Liver (tissue), 9 donors: ENCODE data around the gene JPH3. TPM values are rescaled to one million over a fixed set of nuclear protein-coding genes. Genes with fewer than 3 reads are reported as not detected.

Experiments
- DNase-seq: peaks from one replicate; pipeline ENCODE4 v3.0.0-alpha.2; 2017; ENCODE audit warnings: low spot score
- H3K27ac ChIP-seq, 2 donors: one replicate each; pipeline ENCODE4 v1.7.0; 2013; ENCODE audit warnings: inconsistent platforms in 2 of 2, low read length in 2 of 2, control low read depth in 1 of 2, low read depth in 1 of 2, mild to moderate bottlenecking in 1 of 2
- H3K27me3 ChIP-seq, 4 donors: one replicate each; pipeline versions ENCODE4 v1.6.1 to v1.7.0; 2013; ENCODE audit warnings: low read length in 3 of 4, inconsistent platforms in 1 of 4, mild to moderate bottlenecking in 1 of 4, moderate library complexity in 1 of 4; ENCODE audit not compliant: control insufficient read depth in 4 of 4, insufficient read depth in 4 of 4
- H3K36me3 ChIP-seq, 4 donors: one replicate each; pipeline versions ENCODE4 v1.6.1 to v1.7.0; 2013; ENCODE audit warnings: low read length in 3 of 4, mild to moderate bottlenecking in 3 of 4, low read depth in 1 of 4, moderate library complexity in 1 of 4; ENCODE audit not compliant: control insufficient read depth in 4 of 4, insufficient read depth in 3 of 4
- H3K4me1 ChIP-seq, 4 donors: one replicate each; pipeline versions ENCODE4 v1.6.1 to v1.7.0; 2013; ENCODE audit warnings: low read length in 3 of 4, mild to moderate bottlenecking in 3 of 4, moderate library complexity in 1 of 4; ENCODE audit not compliant: control insufficient read depth in 4 of 4, insufficient read depth in 4 of 4
- H3K4me3 ChIP-seq, 3 donors: one replicate each; pipeline versions ENCODE4 v1.6.1 to v1.7.0; 2013; ENCODE audit warnings: low read length in 3 of 3, control low read depth in 1 of 3, low read depth in 1 of 3, mild to moderate bottlenecking in 1 of 3
- H3K9ac ChIP-seq, 2 donors: one replicate each; pipeline ENCODE4 v1.7.0; 2013; ENCODE audit warnings: low read length in 2 of 2, mild to moderate bottlenecking in 2 of 2, moderate library complexity in 2 of 2, control low read depth in 1 of 2, low read depth in 1 of 2
- H3K9me3 ChIP-seq, 4 donors: one replicate each; pipeline versions ENCODE4 v1.6.1 to v1.7.0; 2013; ENCODE audit warnings: low read length in 3 of 4; ENCODE audit not compliant: control insufficient read depth in 4 of 4
- CTCF ChIP-seq: fragments of 150-350 bp; IDR thresholded peaks from 2 replicates; pipeline ENCODE4 v1.5.1; 2017; ENCODE audit warnings: improper control_type of control experiment, low read depth, low read length; ENCODE audit not compliant: missing input control
- EGR1 ChIP-seq, 2 donors: IDR thresholded peaks; 2 replicates each; pipeline ENCODE4 v1.6.1; 2016 to 2018; ENCODE audit warnings: antibody characterized with exemption in 2 of 2, low read depth in 2 of 2
- FOXA1 ChIP-seq: IDR thresholded peaks from 2 replicates; pipeline ENCODE4 v1.6.1; 2016; ENCODE audit warnings: antibody characterized with exemption
- FOXA2 ChIP-seq: IDR thresholded peaks from 2 replicates; pipeline ENCODE4 v1.6.1; 2016; ENCODE audit warnings: antibody characterized with exemption
- GABPA ChIP-seq, 2 donors: IDR thresholded peaks in 1 of 2; conservative IDR thresholded peaks in 1 of 2; 2 replicates each; pipeline ENCODE4 v1.6.1; 2016; ENCODE audit warnings: antibody characterized with exemption in 2 of 2, mild to moderate bottlenecking in 1 of 2, moderate library complexity in 1 of 2
- HNF4A ChIP-seq, 2 donors: conservative IDR thresholded peaks; 2 replicates each; pipeline ENCODE4 v1.6.1; 2016; ENCODE audit warnings: antibody characterized with exemption in 2 of 2, mild to moderate bottlenecking in 2 of 2
- HNF4G ChIP-seq: IDR thresholded peaks from 2 replicates; pipeline ENCODE4 v1.6.1; 2016; ENCODE audit warnings: antibody characterized with exemption
- JUND ChIP-seq, 2 donors: IDR thresholded peaks; 2 replicates each; pipeline ENCODE4 v1.6.1; 2016; ENCODE audit warnings: antibody characterized with exemption in 2 of 2
- MAX ChIP-seq: IDR thresholded peaks from 2 replicates; pipeline ENCODE4 v1.6.1; 2016; ENCODE audit warnings: antibody characterized with exemption
- NR2F2 ChIP-seq: IDR thresholded peaks from 2 replicates; pipeline ENCODE4 v1.6.1; 2016; ENCODE audit warnings: antibody characterized with exemption
- RAD21 ChIP-seq, 2 donors: IDR thresholded peaks; 2 replicates each; pipeline ENCODE4 v1.6.1; 2016; ENCODE audit warnings: antibody characterized with exemption in 2 of 2, mild to moderate bottlenecking in 2 of 2
- RXRA ChIP-seq, 2 donors: IDR thresholded peaks; 2 replicates each; pipeline ENCODE4 v1.6.1; 2017 to 2018; ENCODE audit warnings: antibody characterized with exemption in 2 of 2, mild to moderate bottlenecking in 1 of 2
- SP1 ChIP-seq: IDR thresholded peaks from 2 replicates; pipeline ENCODE4 v1.6.1; 2018; ENCODE audit warnings: antibody characterized with exemption, mild to moderate bottlenecking
- TAF1 ChIP-seq: conservative IDR thresholded peaks from 2 replicates; pipeline ENCODE4 v1.6.1; 2016; ENCODE audit warnings: antibody characterized with exemption, mild to moderate bottlenecking
- YY1 ChIP-seq: IDR thresholded peaks from 2 replicates; pipeline ENCODE4 v1.6.1; 2016; ENCODE audit warnings: antibody characterized with exemption, mild to moderate bottlenecking
- WGBS: extraction: QIAGEN DNeasy Blood & Tissue Kit; methylation state at CpG from one replicate; pipeline ENCODE4 v1.1.7; 2013; 5-methylcytosine and 5-hydroxymethylcytosine counted together
- polyA plus RNA-seq, 2 donors: library from polyadenylated mRNA; stranded (reverse) in 1 of 2; unstranded in 1 of 2; fragments of 200-250 nt in 1 of 2; fragments of >200 nt in 1 of 2; fragmentation: Nextera tagmentation in 1 of 2; extraction: Ambion mirVana in 1 of 2; gene quantifications; one replicate each; pipeline versions ENCODE4 v1.2.1 to v1.2.3, GENCODE V29; 2013 to 2015
- total RNA-seq, 2 donors: library from RNA; depleted of rRNA; stranded (reverse); fragments of >200 nt; gene quantifications; one replicate each; pipeline ENCODE4 v1.2.3, GENCODE V29; 2014
- TF ChIP-seq, protein P1 (sequence below): IDR thresholded peaks from 2 replicates; pipeline ENCODE4 v1.6.1; 2016; ENCODE audit warnings: antibody characterized with exemption
- TF ChIP-seq, protein P2 (sequence below): IDR thresholded peaks from 2 replicates; pipeline ENCODE4 v1.6.1; 2016; ENCODE audit warnings: antibody characterized with exemption
- TF ChIP-seq, protein P3 (sequence below): IDR thresholded peaks from 2 replicates; pipeline ENCODE4 v1.6.1; 2016; ENCODE audit warnings: antibody characterized with exemption, mild to moderate bottlenecking
- donor health status: healthy.
- donor health status: healthy.
- donor health status: healthy.
- donor health status: healthy.
- donor health status: healthy.

JPH3 gene
- total and polyA plus RNA-seq, 4 donors: under 0.01 to 0.09 (median 0.04) TPM

DNA sequence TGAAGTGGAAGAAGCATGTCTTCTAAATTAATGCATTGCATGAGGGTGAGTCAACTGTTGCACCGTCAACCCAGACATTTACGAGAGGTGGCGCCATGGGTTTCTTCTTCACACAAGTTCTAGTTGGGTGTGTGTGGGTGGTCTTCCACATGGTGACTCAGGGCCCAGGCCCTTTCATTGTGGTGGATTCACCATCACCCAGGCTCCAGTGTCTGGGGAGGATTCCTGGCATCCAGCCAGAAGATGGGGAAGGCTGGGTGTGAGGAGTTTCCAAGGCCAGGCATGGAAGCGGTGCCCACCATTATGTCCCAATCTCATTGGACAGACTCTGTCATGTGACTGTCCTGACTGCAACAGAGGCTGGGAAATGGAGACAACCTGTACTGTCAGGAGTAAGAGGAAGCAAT lies 21.4 kb upstream of the JPH3 start (continued):
- TF ChIP-seq TAF1 (no peak), GABPA (IDR thresholded peaks at IDR 0.05 in 1 of 2, conservative IDR thresholded peaks at IDR 0.05 in 1 of 2) (no peak), JUND (IDR thresholded peaks at IDR 0.05) (no peak), NR2F2 (no peak)

DNA sequence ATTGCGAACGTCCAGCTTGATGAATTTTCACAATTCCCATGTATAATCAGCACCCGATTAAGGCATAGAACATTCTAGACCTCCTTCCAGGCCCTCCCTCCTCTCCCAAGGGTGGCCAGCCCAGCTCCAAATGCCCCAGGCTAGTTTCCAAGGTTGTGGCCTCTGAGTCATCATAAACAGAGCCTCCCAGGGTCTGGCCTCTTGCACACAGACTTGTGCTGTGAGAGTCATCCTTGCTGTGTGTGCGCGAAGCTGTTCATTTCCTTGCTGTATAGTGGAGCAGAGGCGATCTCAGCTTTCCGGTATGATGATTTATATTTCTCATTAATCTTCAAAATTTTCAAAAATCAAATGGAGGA lies 20.5 kb upstream of the JPH3 start:
- H3K4me1 ChIP-seq: peaks cover 0 to 5% (median 1%) of the 10 kb centered on the region in 4 donors
- DNase-seq: no peak
- TF ChIP-seq, protein P1, sequence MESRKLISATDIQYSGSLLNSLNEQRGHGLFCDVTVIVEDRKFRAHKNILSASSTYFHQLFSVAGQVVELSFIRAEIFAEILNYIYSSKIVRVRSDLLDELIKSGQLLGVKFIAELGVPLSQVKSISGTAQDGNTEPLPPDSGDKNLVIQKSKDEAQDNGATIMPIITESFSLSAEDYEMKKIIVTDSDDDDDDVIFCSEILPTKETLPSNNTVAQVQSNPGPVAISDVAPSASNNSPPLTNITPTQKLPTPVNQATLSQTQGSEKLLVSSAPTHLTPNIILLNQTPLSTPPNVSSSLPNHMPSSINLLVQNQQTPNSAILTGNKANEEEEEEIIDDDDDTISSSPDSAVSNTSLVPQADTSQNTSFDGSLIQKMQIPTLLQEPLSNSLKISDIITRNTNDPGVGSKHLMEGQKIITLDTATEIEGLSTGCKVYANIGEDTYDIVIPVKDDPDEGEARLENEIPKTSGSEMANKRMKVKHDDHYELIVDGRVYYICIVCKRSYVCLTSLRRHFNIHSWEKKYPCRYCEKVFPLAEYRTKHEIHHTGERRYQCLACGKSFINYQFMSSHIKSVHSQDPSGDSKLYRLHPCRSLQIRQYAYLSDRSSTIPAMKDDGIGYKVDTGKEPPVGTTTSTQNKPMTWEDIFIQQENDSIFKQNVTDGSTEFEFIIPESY: no peak
- peak; percentile 91 for TF ChIP-seq NR2F2
- no peak for TF ChIP-seq GABPA (IDR thresholded peaks at IDR 0.05 in 1 of 2, conservative IDR thresholded peaks at IDR 0.05 in 1 of 2)
- no peak for TF ChIP-seq EGR1 (IDR thresholded peaks at IDR 0.05; ENCODE audit: low read depth in 2 of 2)
- TF ChIP-seq YY1: no peak
- no peak for TF ChIP-seq MAX
- TF ChIP-seq RXRA (IDR thresholded peaks at IDR 0.05): peak; percentile 19 to 22
- TF ChIP-seq HNF4G: no peak
- no peak for TF ChIP-seq RAD21 (IDR thresholded peaks at IDR 0.05)
- TF ChIP-seq FOXA1: no peak
- peak; percentile 31 for TF ChIP-seq SP1
- no peak for TF ChIP-seq FOXA2
- TF ChIP-seq, protein P2, sequence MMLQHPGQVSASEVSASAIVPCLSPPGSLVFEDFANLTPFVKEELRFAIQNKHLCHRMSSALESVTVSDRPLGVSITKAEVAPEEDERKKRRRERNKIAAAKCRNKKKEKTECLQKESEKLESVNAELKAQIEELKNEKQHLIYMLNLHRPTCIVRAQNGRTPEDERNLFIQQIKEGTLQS: no peak
- TF ChIP-seq CTCF: no peak
- no peak for TF ChIP-seq HNF4A (conservative IDR thresholded peaks at IDR 0.05)
- TF ChIP-seq JUND (IDR thresholded peaks at IDR 0.05): peak; percentile 89 to 92
- no peak for TF ChIP-seq TAF1
- TF ChIP-seq, protein P3, sequence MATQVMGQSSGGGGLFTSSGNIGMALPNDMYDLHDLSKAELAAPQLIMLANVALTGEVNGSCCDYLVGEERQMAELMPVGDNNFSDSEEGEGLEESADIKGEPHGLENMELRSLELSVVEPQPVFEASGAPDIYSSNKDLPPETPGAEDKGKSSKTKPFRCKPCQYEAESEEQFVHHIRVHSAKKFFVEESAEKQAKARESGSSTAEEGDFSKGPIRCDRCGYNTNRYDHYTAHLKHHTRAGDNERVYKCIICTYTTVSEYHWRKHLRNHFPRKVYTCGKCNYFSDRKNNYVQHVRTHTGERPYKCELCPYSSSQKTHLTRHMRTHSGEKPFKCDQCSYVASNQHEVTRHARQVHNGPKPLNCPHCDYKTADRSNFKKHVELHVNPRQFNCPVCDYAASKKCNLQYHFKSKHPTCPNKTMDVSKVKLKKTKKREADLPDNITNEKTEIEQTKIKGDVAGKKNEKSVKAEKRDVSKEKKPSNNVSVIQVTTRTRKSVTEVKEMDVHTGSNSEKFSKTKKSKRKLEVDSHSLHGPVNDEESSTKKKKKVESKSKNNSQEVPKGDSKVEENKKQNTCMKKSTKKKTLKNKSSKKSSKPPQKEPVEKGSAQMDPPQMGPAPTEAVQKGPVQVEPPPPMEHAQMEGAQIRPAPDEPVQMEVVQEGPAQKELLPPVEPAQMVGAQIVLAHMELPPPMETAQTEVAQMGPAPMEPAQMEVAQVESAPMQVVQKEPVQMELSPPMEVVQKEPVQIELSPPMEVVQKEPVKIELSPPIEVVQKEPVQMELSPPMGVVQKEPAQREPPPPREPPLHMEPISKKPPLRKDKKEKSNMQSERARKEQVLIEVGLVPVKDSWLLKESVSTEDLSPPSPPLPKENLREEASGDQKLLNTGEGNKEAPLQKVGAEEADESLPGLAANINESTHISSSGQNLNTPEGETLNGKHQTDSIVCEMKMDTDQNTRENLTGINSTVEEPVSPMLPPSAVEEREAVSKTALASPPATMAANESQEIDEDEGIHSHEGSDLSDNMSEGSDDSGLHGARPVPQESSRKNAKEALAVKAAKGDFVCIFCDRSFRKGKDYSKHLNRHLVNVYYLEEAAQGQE: no peak
- H3K36me3 ChIP-seq: no peaks in the 10 kb centered on the region
- peak overlapping the region; percentile 58 to 70 for H3K27ac ChIP-seq
- H3K27me3 ChIP-seq: no peaks in the 10 kb centered on the region
- no peak overlapping the region for H3K9ac ChIP-seq
- no peak overlapping the region for H3K4me3 ChIP-seq
- no peaks in the 10 kb centered on the region for H3K9me3 ChIP-seq
- 72% methylated on average over 7 of the region's 7 CpGs for WGBS
